NOMO-1 (cell line): ENCODE measurements around the gene SH2D3C.
A peak's percentile ranks its signal among the peaks of the same experiment; 100 is the strongest.

ENCODE experiments used
- DNase-seq, 2 experiments: peaks; one replicate each; lab custom pipeline; 2025; ENCODE audit not compliant: unreplicated experiment in 2 of 2; lab: John Stamatoyannopoulos, UW

The SH2D3C gene

DNA sequence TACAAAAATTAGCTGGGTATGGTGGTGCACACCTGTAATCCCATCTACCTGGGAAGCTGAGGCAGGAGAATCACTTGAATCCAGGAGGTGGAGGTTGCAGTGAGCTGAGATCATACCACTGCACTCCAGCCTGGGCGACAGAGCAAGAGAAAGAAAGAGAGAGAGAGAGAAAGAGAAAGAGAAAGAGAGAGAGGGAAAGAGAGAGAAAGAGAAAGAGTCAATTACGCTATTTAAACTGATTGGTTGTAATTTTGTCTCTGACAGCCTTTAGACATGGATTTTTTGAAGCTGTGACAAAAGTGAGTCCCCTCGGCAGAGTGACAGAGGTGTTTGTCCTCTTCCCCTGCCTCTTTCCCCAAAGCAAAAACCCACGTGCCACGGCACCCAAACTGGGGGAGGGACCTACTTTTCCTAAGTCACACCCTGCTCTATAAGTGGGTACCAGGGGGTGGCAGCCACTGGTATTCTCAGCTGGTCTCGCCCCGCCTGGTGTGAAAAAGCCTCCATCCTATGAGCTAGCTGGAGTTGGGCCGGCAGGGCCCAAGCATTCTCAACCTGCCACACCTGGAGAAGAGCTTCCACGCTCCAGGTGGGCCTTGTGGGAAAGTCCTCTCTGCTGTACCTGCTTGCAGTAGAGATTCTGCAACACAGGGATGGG lies 75.0 kb downstream of the SH2D3C start:
- no peak for DNase-seq

DNA sequence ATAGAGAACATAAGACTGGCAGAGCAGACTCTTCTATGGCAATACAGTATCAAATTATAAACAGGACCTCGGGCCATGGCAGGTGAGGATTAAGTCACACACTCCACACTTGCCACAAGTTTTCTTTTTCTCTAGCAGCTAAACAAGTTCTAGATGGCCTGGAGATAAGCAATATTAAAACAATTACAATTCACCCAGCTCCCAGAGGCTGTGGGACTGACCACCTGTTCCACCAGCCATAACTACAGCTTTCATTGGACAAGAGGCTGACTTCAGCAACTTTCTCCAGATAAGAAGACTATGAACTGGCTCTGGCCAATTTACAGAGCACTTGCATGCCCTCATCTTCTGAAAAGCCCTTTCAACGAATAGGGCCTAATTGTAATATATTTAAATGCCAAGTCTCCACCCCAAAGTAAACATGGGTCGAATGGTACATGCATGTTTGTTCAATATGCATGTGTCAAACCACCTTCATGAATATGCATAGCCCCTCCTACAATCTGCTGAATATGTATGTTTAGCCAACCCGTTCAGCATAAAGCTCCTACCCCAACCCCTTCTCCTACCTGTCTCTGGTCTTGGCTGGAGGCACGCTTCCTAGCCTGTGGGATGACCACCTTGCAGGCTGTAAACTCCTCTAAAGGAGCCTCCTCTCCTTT lies 77.7 kb downstream of the SH2D3C start:
- DNase-seq, result no peak

DNA sequence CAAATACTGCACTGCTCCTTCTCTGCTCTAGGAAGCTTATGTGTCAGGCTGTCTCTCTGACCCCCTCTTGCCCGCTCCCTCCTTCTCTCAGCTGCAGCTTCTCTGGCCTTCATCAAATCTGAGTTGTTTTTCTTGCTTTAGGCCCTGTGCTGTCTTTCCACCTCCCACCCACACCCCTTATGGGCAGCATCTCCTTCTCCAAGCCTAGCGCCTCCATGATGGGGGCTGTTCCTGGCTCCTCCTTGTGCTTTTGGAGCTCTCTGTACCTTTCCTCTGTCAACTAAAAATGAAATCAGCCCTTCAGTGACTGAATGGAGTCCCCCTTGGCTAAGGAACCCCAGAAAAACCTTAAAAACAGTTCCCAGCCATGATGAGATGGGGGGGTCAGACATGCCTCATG lies 78.3 kb downstream of the SH2D3C start:
- DNase-seq, result no peak

DNA sequence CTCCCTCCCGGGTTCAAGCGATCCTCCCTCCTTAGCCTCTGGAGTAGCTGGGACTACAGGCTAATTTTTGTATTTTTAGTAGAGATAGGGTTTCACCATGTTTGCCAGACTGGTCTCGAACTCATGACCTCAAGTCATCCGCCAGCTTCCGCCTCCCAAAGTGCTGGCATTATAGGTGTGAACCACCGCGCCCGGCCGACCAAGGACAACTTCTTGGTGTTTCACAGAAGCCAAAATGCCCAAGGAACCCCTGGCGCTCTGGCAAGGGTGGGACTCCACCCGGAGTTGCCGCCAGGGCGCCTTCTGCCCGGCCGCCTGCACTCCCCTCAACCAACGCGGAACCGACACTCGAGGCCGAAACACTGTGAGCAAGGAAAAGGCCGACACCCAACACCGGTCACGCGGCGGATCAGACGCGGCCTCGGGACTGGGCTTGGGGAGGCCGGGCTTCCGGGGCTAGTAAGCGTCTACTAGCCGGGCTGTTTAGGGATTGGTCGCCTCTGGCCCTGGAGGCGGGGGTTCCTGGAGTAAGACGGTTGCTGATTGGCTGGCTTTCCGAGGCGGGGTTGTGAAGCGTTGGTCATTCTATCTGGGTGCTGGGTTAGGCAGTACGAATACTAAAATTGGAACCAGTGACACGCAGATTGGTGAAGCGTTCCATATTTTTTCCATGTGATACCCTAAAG lies 79.3 kb downstream of the SH2D3C start:
- peak; percentile 78 to 83 for DNase-seq

DNA sequence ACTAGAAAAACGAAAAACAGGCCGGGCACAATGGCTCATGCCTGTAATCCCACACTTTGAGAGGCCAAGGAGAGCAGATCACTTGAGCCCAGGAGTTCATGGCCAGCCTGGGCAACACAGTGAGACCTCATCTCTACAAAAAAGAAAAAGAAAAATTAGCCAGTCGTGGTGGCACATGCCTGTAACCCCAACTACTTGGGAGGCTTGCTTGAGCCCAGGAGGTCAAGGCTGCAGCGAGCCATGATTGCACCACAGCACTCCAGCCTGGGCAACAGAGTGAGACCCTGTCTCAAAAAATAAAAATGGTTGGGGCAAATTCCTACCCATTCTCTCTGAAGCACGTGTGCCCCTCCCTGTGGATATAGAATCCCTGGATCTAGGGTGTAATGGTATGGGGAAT lies 80.1 kb downstream of the SH2D3C start:
- no peak for DNase-seq

DNA sequence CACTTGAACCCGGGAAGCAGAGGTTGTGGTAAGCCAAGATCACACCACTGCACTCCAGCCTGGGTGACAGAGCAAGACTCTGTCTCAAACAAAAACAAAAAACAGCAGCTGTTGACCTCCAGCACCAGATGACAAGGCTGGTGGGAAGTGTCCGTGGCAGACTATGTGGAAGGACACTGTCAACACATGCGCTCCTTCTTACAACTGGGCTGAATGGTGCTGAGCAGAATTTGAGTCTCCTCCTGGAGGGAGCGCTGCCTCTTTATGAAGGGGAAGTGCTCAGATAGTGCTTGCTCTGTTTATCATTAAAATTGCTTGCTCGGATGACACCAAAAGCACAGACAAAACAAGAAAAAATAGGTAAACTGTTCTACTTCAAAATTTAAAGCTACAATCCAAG lies 80.9 kb downstream of the SH2D3C start:
- DNase-seq, result no peak

DNA sequence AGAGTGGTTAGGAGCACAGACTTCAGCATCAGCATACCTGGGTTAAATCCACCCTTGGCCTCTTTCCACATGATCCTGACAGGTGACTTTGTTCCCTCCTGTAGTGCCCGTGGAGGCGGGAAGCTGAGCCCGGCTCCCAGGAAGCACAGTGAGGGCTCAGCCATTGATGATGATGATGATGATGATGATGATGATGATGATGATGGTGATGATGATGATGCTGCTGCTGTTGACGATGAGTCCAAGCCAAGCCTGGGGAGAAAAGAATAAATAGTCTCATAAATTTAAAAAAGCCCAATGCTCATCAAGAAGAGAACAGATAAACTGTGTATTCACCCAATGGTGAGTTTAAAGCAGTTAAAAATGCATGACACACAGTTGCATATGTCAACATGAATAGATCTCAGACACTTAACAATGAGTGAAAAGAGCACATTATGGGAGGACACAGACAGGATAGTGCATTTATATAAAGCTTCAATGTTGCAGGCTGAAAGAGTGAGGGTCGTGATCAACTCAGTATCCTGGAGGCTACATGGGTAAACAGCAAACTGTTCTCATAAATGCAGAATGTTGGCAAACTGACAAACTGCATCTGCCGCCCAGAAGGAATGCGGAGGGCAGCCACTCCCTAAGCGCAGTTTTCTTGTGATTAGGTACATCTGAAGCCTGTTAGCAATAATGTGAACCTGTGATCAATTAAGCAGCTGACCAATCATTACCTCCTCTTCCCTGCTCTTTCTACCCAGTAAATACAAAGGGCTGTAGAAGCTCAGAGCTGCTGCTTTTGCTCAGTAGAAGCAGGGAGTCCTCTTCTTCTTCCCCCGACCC lies 83.4 kb downstream of the SH2D3C start:
- no peak for DNase-seq

DNA sequence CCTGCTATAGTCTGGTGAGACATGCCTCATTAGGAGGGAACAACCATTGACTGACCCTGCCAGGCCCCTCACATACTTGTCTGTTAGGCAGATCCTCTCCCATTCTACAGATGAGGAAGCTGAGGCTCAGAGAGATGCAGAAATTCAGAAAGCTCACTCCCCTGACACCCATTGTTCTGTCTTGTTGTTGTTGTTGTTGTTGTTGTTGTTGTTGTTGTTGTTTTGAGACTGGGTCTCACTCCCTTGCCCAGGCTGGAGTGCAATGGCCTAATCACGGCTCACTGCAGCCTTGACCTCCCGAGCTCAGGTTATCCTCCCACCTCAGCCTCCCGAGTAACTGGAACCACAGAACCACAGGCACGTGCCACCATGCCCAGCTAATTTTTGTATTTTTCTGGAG lies 84.8 kb downstream of the SH2D3C start:
- no peak for DNase-seq

DNA sequence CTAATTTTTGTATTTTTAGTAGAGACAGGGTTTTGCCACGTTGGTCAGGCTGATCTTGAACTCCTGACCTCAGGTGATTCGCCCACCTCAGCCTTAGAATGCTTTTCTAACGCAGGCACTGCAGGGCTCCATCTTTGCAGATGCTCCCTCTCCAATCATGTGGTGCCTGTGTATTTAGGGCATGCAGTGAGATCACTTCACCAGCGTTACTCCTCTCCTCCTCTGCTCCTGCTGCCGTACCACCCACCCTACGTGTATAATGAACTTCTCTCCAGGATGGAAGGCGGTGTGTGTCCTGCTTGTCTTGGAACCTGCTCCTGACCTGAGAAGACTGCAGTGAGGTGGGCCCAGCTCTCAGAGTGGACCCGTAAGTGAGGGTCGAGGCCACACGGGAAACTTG lies 85.3 kb downstream of the SH2D3C start:
- DNase-seq, result no peak

DNA sequence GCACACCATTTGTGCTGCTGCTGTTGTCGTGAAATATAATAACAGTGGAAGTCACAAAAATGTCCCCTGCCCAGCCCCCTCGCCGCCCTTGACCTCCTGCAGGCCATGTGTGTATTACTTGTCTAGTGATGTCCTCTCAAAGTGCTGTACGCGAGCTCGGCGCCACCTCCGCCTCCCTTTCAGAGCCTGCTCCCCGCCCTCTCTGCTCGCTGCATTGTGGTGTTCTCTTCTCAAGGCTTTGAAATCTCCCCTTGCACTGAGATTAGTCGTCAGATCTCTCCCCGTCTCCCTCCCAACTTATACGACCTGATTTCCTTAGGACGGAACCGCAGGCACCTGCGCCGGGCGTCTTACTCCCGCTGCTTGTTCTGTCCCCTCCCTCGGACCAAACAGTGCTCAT lies 86.4 kb downstream of the SH2D3C start:
- DNase-seq, result no peak

DNA sequence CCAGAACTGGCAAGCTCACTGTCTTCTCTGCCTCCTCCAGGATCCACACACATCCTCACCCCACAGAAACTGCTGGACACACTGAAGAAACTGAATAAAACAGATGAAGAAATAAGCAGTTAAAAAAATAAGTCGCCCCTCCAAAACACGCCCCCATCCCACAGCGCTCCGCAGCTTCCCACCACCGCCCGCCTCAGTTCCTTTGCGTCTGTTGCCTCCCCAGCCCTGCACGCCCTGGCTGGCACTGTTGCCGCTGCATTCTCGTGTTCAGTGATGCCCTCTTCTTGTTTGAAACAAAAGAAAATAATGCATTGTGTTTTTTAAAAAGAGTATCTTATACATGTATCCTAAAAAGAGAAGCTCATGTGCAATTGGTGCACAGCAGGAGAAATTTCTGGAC lies 87.7 kb downstream of the SH2D3C start:
- DNase-seq, result no peak

DNA sequence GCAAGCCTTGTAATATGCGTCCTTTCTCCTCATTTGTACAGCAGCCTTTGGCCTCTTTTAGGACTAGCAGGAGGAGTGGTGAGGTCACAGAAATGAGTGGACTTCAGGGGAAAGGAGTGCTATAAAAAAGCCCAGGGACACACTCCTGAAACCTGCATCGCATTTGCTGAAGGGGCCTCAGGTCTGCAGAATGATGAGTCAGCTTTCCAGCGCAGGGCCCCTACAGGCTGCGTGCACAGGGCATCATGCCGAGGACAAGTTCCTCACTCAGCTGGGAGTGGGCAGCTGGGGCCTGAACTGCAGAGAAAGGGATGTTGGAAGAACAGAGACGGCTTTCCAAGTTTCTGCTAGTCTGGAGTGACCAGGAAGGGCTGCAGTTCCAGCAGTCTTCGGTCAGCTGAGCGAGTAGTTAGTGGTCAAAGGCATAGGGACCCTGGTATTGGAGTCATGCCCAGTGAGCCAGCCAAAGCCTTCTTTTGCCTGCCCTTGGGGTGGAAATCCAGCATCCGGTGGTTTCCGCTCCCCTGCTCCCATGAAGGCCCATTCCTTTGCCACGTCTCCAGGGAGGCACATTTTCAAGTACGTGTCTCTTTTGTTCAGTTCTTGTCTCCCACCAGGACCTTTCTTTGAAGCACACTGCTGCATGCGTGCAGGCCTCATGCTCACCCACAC lies 89.0 kb downstream of the SH2D3C start:
- no peak for DNase-seq
